ENCODE measurements around the gene CRK. TPM values are rescaled to one million over a fixed set of nuclear protein-coding genes. Genes with fewer than 3 reads are reported as not detected.

The CRK gene
- total RNA-seq, 4 donors from 2014 or later = 59.8 to 102 (median 75.7) TPM

DNA sequence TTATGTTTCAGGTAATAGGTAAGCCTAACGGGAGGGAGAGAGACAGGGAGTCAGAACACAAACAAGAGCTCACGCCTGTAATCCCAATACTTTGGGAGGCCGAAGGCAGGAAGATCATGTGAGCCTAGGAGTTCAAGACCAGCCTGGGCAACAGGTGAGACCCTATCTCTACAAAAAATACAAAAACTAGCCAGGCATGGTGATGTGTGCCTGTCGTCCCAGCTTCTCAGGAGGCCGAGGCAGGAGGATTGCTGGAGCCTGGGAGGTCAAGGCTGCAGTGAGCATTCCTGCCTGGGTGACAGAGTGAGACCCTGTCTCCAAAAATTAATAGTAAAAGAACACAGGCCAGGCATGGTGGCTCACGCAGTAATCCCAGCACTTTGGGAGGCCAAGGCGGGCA lies 83.4 kb downstream of the CRK start:
- no peak for TF ChIP-seq POLR2AphosphoS5 (IDR thresholded peaks at IDR 0.05)
- no peak for TF ChIP-seq EP300 (IDR thresholded peaks at IDR 0.05)
- TF ChIP-seq, protein P1, sequence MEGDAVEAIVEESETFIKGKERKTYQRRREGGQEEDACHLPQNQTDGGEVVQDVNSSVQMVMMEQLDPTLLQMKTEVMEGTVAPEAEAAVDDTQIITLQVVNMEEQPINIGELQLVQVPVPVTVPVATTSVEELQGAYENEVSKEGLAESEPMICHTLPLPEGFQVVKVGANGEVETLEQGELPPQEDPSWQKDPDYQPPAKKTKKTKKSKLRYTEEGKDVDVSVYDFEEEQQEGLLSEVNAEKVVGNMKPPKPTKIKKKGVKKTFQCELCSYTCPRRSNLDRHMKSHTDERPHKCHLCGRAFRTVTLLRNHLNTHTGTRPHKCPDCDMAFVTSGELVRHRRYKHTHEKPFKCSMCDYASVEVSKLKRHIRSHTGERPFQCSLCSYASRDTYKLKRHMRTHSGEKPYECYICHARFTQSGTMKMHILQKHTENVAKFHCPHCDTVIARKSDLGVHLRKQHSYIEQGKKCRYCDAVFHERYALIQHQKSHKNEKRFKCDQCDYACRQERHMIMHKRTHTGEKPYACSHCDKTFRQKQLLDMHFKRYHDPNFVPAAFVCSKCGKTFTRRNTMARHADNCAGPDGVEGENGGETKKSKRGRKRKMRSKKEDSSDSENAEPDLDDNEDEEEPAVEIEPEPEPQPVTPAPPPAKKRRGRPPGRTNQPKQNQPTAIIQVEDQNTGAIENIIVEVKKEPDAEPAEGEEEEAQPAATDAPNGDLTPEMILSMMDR (IDR thresholded peaks at IDR 0.05) = no peak
- TF ChIP-seq POLR2A (IDR thresholded peaks at IDR 0.05; ENCODE audit: low read depth) = no peak
- H3K36me3 ChIP-seq = peaks cover 0 to 14% (median 4%) of the 10 kb centered on the region in 4 donors
- H3K27me3 ChIP-seq = no peaks in the 10 kb centered on the region
- H3K27ac ChIP-seq (replicated peaks in 1 of 4) = peak overlapping the region in 3 of 4 donors; percentile 15 to 50 (median 38)
- no peak overlapping the region for H3K4me3 ChIP-seq
- DNase-seq (ENCODE audit: extremely low spot score) = no peak
- peaks cover 93 to 100% (median 100%) of the 10 kb centered on the region in 4 donors for H3K4me1 ChIP-seq
- intact Hi-C loops (cut with DNase I) = no loop called here
- 86% methylated on average over 7 of the region's 7 CpGs for WGBS
- H3K9me3 ChIP-seq = no peaks in the 10 kb centered on the region

DNA sequence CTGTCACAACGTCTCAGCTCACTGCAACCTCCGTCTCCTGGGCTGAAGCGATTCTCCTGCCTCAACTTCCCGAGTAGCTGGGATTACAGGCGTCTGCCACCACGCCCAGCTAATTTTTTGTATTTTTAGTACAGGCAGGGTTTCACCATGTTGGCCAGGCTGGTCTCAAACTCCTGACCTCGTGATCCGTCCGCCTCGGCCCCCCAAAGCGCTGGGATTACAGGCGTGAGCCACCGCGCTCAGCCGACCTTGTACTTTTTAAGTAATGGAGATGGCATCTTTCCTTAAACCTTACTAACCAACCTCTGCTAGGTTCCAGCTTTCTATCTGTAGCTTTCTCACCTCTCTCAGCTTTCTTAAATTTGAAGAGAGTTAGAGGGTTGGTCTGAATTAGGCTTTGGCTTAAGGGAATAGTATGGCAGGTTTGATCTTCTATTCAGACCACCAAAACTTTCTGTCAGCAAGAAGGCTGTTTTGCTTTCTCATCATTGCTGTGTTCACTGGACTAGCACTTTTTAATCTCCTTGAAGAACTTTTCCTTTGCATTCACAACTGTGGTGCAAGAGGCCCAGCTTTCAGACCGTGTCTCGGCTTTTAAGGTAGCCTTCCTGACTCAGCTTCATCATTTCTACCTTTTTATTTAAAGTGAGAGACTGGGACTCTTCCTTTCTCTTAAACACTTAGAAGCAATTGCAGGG lies 84.0 kb downstream of the CRK start:
- TF ChIP-seq, protein P1 (IDR thresholded peaks at IDR 0.05) = no peak
- no peak for TF ChIP-seq POLR2A (IDR thresholded peaks at IDR 0.05; ENCODE audit: low read depth)
- no peak overlapping the region for H3K4me3 ChIP-seq
- 80% methylated on average over 17 of the region's 17 CpGs for WGBS
- H3K27ac ChIP-seq (replicated peaks in 1 of 4) = peak overlapping the region in 3 of 4 donors; percentile 15 to 50 (median 38)
- H3K27me3 ChIP-seq = no peaks in the 10 kb centered on the region
- no peak for DNase-seq (ENCODE audit: extremely low spot score)
- peaks cover 0 to 14% (median 4%) of the 10 kb centered on the region in 4 donors for H3K36me3 ChIP-seq
- H3K9me3 ChIP-seq = no peaks in the 10 kb centered on the region
- intact Hi-C loops (cut with DNase I) = no loop called here
- H3K4me1 ChIP-seq = peaks cover 93 to 100% (median 100%) of the 10 kb centered on the region in 4 donors

Other genes starting within 250 kb of the CRK start
- not detected for gene BHLHA9, start 185.8 kb downstream of the CRK start, total RNA-seq
- gene TRARG1, start 176.6 kb downstream of the CRK start, total RNA-seq = under 1 TPM in 3 of 4 donors, not detected in 1; 0.11 to 0.32 (median 0.17) TPM
- 100 to 1,000 TPM; 329 to 408 (median 364) TPM for gene YWHAE, start 56.0 kb downstream of the CRK start, total RNA-seq
- gene MYO1C, start 36.5 kb upstream of the CRK start, total RNA-seq = 100 to 1,000 TPM; 248 to 444 (median 347) TPM
- 10 to 100 TPM; 62.0 to 89.3 (median 76.1) TPM for gene INPP5K, start 60.4 kb upstream of the CRK start, total RNA-seq
- gene PITPNA, start 106.6 kb upstream of the CRK start, total RNA-seq = 10 to 100 TPM; 36.5 to 54.9 (median 47.8) TPM
- gene SLC43A2, start 172.6 kb upstream of the CRK start, total RNA-seq = 10 to 100 TPM in 3 of 4 donors, 1 to 10 TPM in 1; 7.1 to 20.0 (median 13.7) TPM
- gene SCARF1, start 189.5 kb upstream of the CRK start, total RNA-seq = 10 to 100 TPM in 3 of 4 donors, 1 to 10 TPM in 1; 6.2 to 19.8 (median 12.8) TPM
- 10 to 100 TPM; 15.8 to 41.5 (median 24.0) TPM for gene RILP, start 193.6 kb upstream of the CRK start, total RNA-seq
- 100 to 1,000 TPM; 141 to 187 (median 163) TPM for gene PRPF8, start 228.6 kb upstream of the CRK start, total RNA-seq